A673 (cell line): Measurements from ENCODE around the gene RBMS1.

Experiments used
- CTCF ChIP-seq: fragments of 300-800, 200-600 bp; sonication (generic); conservative IDR thresholded peaks from 2 replicates; pipeline ENCODE4 v1.5.1; 2017; ENCODE audit warnings: low read depth, mild to moderate bottlenecking, antibody characterized with exemption, low read length, moderate library complexity, mixed read lengths
- EZH2 ChIP-seq: fragments of 200-600 bp; sonication (generic); IDR thresholded peaks from 2 replicates; pipeline ENCODE4 v1.6.1; 2017; ENCODE audit warnings: borderline replicate concordance, low read depth, mild to moderate bottlenecking, mixed read lengths, antibody characterized with exemption, low read length; ENCODE audit not compliant: poor library complexity, severe bottlenecking

- TF ChIP-seq CTCF = no peak
- TF ChIP-seq EZH2 = no peak
Observed at GRCh38 chr2:160252900-160253299, 240.7 kb downstream of the RBMS1 start.
